K562 (cell line): ENCODE results near the gene FMO5. TPM values are rescaled to one million over a fixed set of nuclear protein-coding genes. Genes with fewer than 3 reads are reported as not detected.

ENCODE experiments used
- ATAC-seq: fragments of 200-7000 bp; cut with Tn5 transposase; 3 replicates; pipeline ENCODE4 v1.9.1; 2020; ENCODE audit warnings: moderate library complexity
- BruUV-seq: library from RNA; stranded (reverse); fragments of 400-500 nt; replicated peaks from 2 replicates; lab custom pipeline; 2021; lab: Mats Ljungman, UMichigan
- CTCF ChIA-PET: fragments of 300-600 bp; formaldehyde crosslinking; extraction: SDS; loops from one replicate; lab custom pipeline; 2021; ENCODE audit warnings: low intra/inter-chr PET ratio; lab: Yijun Ruan, JAX
- POLR2A ChIA-PET: fragments of 300-600, 350-650 bp; sonication (Branson Sonifier 250); formaldehyde crosslinking; extraction: SDS; loops from one replicate; lab custom pipeline; 2021; ENCODE audit warnings: antibody characterized with exemption, inconsistent platforms; lab: Yijun Ruan, JAX
- DNase-seq, 4 experiments: peaks; one replicate each; pipeline versions ENCODE4 v3.0.0 to v3.0.0-alpha.2; 2011 to 2018; ENCODE audit warnings: low spot score in 3 of 4, mixed read lengths in 3 of 4; ENCODE audit errors: extremely low read depth in 1 of 4
- FAIRE-seq: peaks from 2 replicates; lab custom pipeline; 2011; peaks lifted over from hg19 to GRCh38; lab: Jason Lieb, UNC
- H2AFZ ChIP-seq: 2 replicates; pipeline ENCODE4 v1.6.0; 2011; ENCODE audit warnings: low read depth, low read length, control low read depth, inconsistent platforms
- H3K27ac ChIP-seq: fragments of 200-600 bp; 3 replicates; pipeline ENCODE4 v1.8.0; 2011; ENCODE audit warnings: low read depth, mild to moderate bottlenecking, control low read depth, inconsistent platforms, low read length, moderate library complexity, mixed read lengths; ENCODE audit errors: extremely low read depth
- H3K27me3 ChIP-seq, 2 experiments: fragments of 300-600 bp in 1 of 2; 2 replicates in 1 of 2; 3 replicates in 1 of 2; pipeline versions ENCODE4 v1.6.0 to v1.8.0; 2011; ENCODE audit warnings: inconsistent platforms in 2 of 2, low read length in 2 of 2, mild to moderate bottlenecking in 1 of 2, mixed read lengths in 1 of 2, moderate library complexity in 1 of 2; ENCODE audit not compliant: control insufficient read depth in 2 of 2, insufficient read depth in 2 of 2
- H3K36me3 ChIP-seq: fragments of 300-600 bp; 3 replicates; pipeline ENCODE4 v1.8.0; 2011; ENCODE audit warnings: mild to moderate bottlenecking, low read length, inconsistent platforms; ENCODE audit not compliant: control insufficient read depth, insufficient read depth
- H3K4me1 ChIP-seq, 2 experiments: fragments of 200-600 bp in 1 of 2; replicated peaks in 1 of 2; 2 replicates in 1 of 2; 3 replicates in 1 of 2; pipeline versions ENCODE4 v1.5.1 to v1.8.0; 2011; ENCODE audit warnings: inconsistent platforms in 2 of 2, low read length in 2 of 2, mild to moderate bottlenecking in 1 of 2, mixed read lengths in 1 of 2, moderate library complexity in 1 of 2; ENCODE audit not compliant: control insufficient read depth in 2 of 2, insufficient read depth in 2 of 2
- H3K4me2 ChIP-seq: 2 replicates; pipeline ENCODE4 v1.6.1; 2011; ENCODE audit warnings: low read length, control low read depth, inconsistent platforms, mixed read lengths; ENCODE audit not compliant: insufficient read depth
- H3K4me3 ChIP-seq: fragments of 200-600 bp; sonication (generic), shearing (Covaris generic); 2 replicates; pipeline ENCODE4 v1.5.1; 2016; ENCODE audit warnings: control low read depth, inconsistent platforms
- H3K79me2 ChIP-seq: fragments of 200-600 bp; 3 replicates; pipeline ENCODE4 v1.8.0; 2011; ENCODE audit warnings: low read length, inconsistent platforms; ENCODE audit not compliant: control insufficient read depth, insufficient read depth
- H3K9ac ChIP-seq, 2 experiments: 2 replicates each; pipeline versions ENCODE4 v1.6.0 to v1.6.1; 2011; ENCODE audit warnings: low read depth in 2 of 2, low read length in 2 of 2, control low read depth in 1 of 2, inconsistent platforms in 1 of 2, mild to moderate bottlenecking in 1 of 2, mixed read lengths in 1 of 2; ENCODE audit not compliant: insufficient read depth in 1 of 2
- H3K9me1 ChIP-seq: one replicate; pipeline ENCODE4 v1.6.0; 2011; ENCODE audit warnings: inconsistent platforms, mild to moderate bottlenecking, low read length, moderate library complexity; ENCODE audit not compliant: control insufficient read depth, insufficient read depth
- H3K9me3 ChIP-seq: replicated peaks from 2 replicates; pipeline ENCODE4 v1.5.1; 2011; ENCODE audit warnings: low read depth, low read length, inconsistent platforms; ENCODE audit not compliant: control insufficient read depth, insufficient read depth
- H4K20me1 ChIP-seq: replicated peaks from 2 replicates; pipeline ENCODE4 v1.6.1; 2011; ENCODE audit warnings: low read length, inconsistent platforms, mixed read lengths; ENCODE audit not compliant: control insufficient read depth, insufficient read depth
- ATF3 ChIP-seq, 2 experiments: fragments of 450-650 bp in 1 of 2; sonication (generic) in 1 of 2; formaldehyde crosslinking in 1 of 2; IDR thresholded peaks in 1 of 2; conservative IDR thresholded peaks in 1 of 2; 2 replicates each; pipeline versions ENCODE4 v1.6.1 to v1.8.1; 2016 to 2023; ENCODE audit warnings: mild to moderate bottlenecking in 2 of 2, moderate library complexity in 2 of 2, inconsistent platforms in 1 of 2, missing genetic modification reagents in 1 of 2
- BDP1 ChIP-seq: IDR thresholded peaks from 3 replicates; pipeline ENCODE4 v1.6.1; 2011; ENCODE audit not compliant: insufficient read length, insufficient read depth
- CEBPB ChIP-seq: fragments of 450-650 bp; IDR thresholded peaks from 2 replicates; pipeline ENCODE4 v1.6.1; 2016; ENCODE audit warnings: missing genetic modification characterization, missing compliant biosample characterization
- EP400 ChIP-seq: fragments of 450-650 bp; IDR thresholded peaks from 2 replicates; pipeline ENCODE4 v1.6.1; 2017; ENCODE audit warnings: antibody characterized with exemption, mild to moderate bottlenecking, moderate library complexity
- NFE2 ChIP-seq: IDR thresholded peaks from 2 replicates; pipeline ENCODE4 v1.6.1; 2014; ENCODE audit warnings: antibody characterized with exemption, low read depth
- POLR2AphosphoS2 ChIP-seq: IDR thresholded peaks from 2 replicates; pipeline ENCODE4 v1.6.1; 2012; ENCODE audit warnings: low read length, improper control_type of control experiment
- RAD21 ChIP-seq, 2 experiments: fragments of 250-450 bp in 1 of 2; fragments of 450-650 bp in 1 of 2; sonication (Bioruptor Pico) in 1 of 2; formaldehyde crosslinking in 1 of 2; IDR thresholded peaks in 1 of 2; conservative IDR thresholded peaks in 1 of 2; 2 replicates each; pipeline versions ENCODE4 v1.4.0 to v1.8.0; 2020 to 2022; ENCODE audit warnings: mild to moderate bottlenecking in 2 of 2, moderate library complexity in 1 of 2
- ZNF518B ChIP-seq: fragments of 250-450 bp; sonication (Bioruptor Pico); IDR thresholded peaks from 2 replicates; pipeline ENCODE4 v1.5.0; 2021; ENCODE audit warnings: mild to moderate bottlenecking, moderate library complexity
- WGBS: fragments of 100-300 bp; shearing (Covaris generic); methylation state at CpG from one replicate; pipeline ENCODE4 v1.1.6; 2016; ENCODE audit warnings: low coverage, mixed read lengths; ENCODE audit not compliant: insufficient coverage; ENCODE audit errors: missing lambda C conversion rate; 5-methylcytosine and 5-hydroxymethylcytosine counted together
- in situ Hi-C: fragments of 300-500 bp; cut with MboI; formaldehyde crosslinking; loops from 4 replicates; pipeline ENCODE4 v1.15.0; 2018; ENCODE audit warnings: inconsistent platforms, mixed read lengths
- intact Hi-C: fragments of 100-400 bp; cut with micrococcal nuclease; formaldehyde crosslinking; loops from 2 replicates; pipeline ENCODE4 v1.14.2; 2022
- polyA plus RNA-seq, 8 experiments: library from polyadenylated mRNA; depleted of rRNA in 4 of 8; stranded (reverse) in 5 of 8; unstranded in 3 of 8; fragments of >200 nt; fragmentation: Nextera tagmentation in 2 of 8; fragmentation: Illumina TruSeq in 1 of 8; extraction: Ambion mirVana in 2 of 8; extraction: Trizol in 1 of 8; gene quantifications; 2 replicates each; pipeline versions ENCODE4 v1.2.1 to v1.2.3, GENCODE V29; 2011 to 2014; ENCODE audit warnings: inconsistent platforms in 1 of 8, missing spikeins in 1 of 8
- total RNA-seq, 7 experiments: library from RNA; depleted of rRNA in 6 of 7; stranded (reverse); fragments of >200 nt in 6 of 7; fragmentation: Illumina TruSeq in 2 of 7; extraction: Trizol in 2 of 7; gene quantifications; 2 replicates each; pipeline versions ENCODE4 v1.2.1 to v1.2.3, GENCODE V29; 2011 to 2021; ENCODE audit warnings: low replicate concordance in 1 of 7
- TF ChIP-seq, protein P1 (sequence below): IDR thresholded peaks from 2 replicates; pipeline ENCODE4 v1.6.1; 2012; ENCODE audit warnings: low read depth, low read length, improper control_type of control experiment, borderline replicate concordance
- TF ChIP-seq, protein P2 (sequence below): fragments of 450-650 bp; formaldehyde crosslinking; IDR thresholded peaks from 2 replicates; pipeline ENCODE4 v1.4.0; 2020; ENCODE audit warnings: mild to moderate bottlenecking, moderate library complexity

Gene FMO5
- total and polyA plus RNA-seq, 9 of the 15 experiments (the other 6 are each of a cell fraction or from before 2014, with no cell fraction given), result 0.11 to 0.69 (median 0.19) TPM; not detected in 1

- 40% methylated on average over 6 of the region's 6 CpGs for WGBS
- no peaks in the 10 kb centered on the region for H3K9me3 ChIP-seq
- H3K4me1 ChIP-seq, result peaks cover 0 to 2% of the 10 kb centered on the region in 2 experiments; a peak in 2 of 5 replicates
- no peaks in the 10 kb centered on the region for H3K79me2 ChIP-seq
- H3K9me1 ChIP-seq, result no peaks in the 10 kb centered on the region
- no peak overlapping the region for H3K4me3 ChIP-seq
- no peak overlapping the region for H3K4me2 ChIP-seq
- intact Hi-C loops (loop anchor here (2.0 to 5.0 kb wide), 4 partner anchors 119 to 617 kb away; no protein-coding TSS in a partner anchor), in situ Hi-C loops (loop anchor here (5.0 to 10.0 kb wide), 2 partner anchors 114 to 621 kb away; no protein-coding TSS in a partner anchor)
- no peak overlapping the region for H3K9ac ChIP-seq
- CTCF ChIA-PET, result interaction anchor here (0.7 to 2.5 kb wide), 11 partner anchors 114 to 619 kb away, joined by 3 to 15 read pairs (median 4); no protein-coding TSS in a partner anchor
- H3K27ac ChIP-seq, result no peak overlapping the region
- BruUV-seq, result no TSS peak
- H3K27me3 ChIP-seq, result no peaks in the 10 kb centered on the region
- ATAC-seq (peak; percentile 86), DNase-seq (peak; percentile 70 to 72 (median 72)), FAIRE-seq (peak; percentile 52)
- no peaks in the 10 kb centered on the region for H4K20me1 ChIP-seq
- no peak overlapping the region for H2AFZ ChIP-seq
- H3K36me3 ChIP-seq, result peaks cover 94% of the 10 kb centered on the region
- POLR2A ChIA-PET, result interaction anchor here (0.5 to 1.5 kb wide), 4 partner anchors 8 to 578 kb away, joined by 3 to 4 read pairs (median 3); no protein-coding TSS in a partner anchor
- TF ChIP-seq, protein P1, sequence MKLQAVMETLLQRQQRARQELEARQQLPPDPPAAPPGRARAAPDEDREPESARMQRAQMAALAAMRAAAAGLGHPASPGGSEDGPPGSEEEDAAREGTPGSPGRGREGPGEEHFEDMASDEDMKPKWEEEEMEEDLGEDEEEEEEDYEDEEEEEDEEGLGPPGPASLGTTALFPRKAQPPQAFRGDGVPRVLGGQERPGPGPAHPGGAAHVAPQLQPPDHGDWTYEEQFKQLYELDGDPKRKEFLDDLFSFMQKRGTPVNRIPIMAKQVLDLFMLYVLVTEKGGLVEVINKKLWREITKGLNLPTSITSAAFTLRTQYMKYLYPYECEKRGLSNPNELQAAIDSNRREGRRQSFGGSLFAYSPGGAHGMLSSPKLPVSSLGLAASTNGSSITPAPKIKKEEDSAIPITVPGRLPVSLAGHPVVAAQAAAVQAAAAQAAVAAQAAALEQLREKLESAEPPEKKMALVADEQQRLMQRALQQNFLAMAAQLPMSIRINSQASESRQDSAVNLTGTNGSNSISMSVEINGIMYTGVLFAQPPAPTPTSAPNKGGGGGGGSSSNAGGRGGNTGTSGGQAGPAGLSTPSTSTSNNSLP, result peak; percentile 24; the same call in 1 of the 2 replicates
- peak; percentile 61; the same call in 1 of the 2 replicates for TF ChIP-seq CEBPB
- peak; percentile 14; the same call in 1 of the 2 replicates for TF ChIP-seq NFE2
- 0 out of 2 replicates have a peak, but pooled peaks have one; percentile 19 for TF ChIP-seq EP400
- TF ChIP-seq, protein P2, sequence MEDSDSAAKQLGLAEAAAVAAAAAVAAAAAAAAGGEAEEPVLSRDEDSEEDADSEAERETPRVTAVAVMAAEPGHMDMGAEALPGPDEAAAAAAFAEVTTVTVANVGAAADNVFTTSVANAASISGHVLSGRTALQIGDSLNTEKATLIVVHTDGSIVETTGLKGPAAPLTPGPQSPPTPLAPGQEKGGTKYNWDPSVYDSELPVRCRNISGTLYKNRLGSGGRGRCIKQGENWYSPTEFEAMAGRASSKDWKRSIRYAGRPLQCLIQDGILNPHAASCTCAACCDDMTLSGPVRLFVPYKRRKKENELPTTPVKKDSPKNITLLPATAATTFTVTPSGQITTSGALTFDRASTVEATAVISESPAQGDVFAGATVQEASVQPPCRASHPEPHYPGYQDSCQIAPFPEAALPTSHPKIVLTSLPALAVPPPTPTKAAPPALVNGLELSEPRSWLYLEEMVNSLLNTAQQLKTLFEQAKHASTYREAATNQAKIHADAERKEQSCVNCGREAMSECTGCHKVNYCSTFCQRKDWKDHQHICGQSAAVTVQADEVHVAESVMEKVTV (CRISPR knock-in tag), result peak; percentile 78
- no peak for TF ChIP-seq ZNF518B (CRISPR knock-in tag)
- TF ChIP-seq RAD21 (CRISPR knock-in tag; conservative IDR thresholded peaks at IDR 0.05 in 1 of 2, IDR thresholded peaks at IDR 0.05 in 1 of 2), result peak; percentile 84 to 88
- TF ChIP-seq POLR2AphosphoS2, result no peak
- TF ChIP-seq BDP1, result no peak
- peak; percentile 88 for TF ChIP-seq ATF3 (IDR thresholded peaks at IDR 0.05)
- TF ChIP-seq ATF3 (CRISPR knock-in tag; conservative IDR thresholded peaks at IDR 0.05), result no peak
These were observed 48.5 kb upstream of the FMO5 start for GRCh38 chr1:147273409-147274336.
